ENCODE results near the gene KRT9.
A peak's percentile ranks its signal among the peaks of the same experiment; 100 is the strongest.
"Not testable (repeated sequence)": the region's sequence is repeated elsewhere in the genome, so short reads cannot be mapped to it uniquely, and the experiment has no call there.

KRT9 gene

GRCh38 chr17:41579484-41580243 lies 7.8 kb upstream of the KRT9 start:
- peak; percentile 84 to 94 (median 87) for DNase-seq

GRCh38 chr17:41578971-41579370 lies 7.1 kb upstream of the KRT9 start:
- DNase-seq, result no peak

- no peak for DNase-seq
Measured at GRCh38 chr17:41578538-41578937, 6.7 kb upstream of the KRT9 start.

GRCh38 chr17:41576740-41577139 lies 4.9 kb upstream of the KRT9 start:
- DNase-seq, result not testable (repeated sequence)

GRCh38 chr17:41575336-41575735 lies 3.5 kb upstream of the KRT9 start:
- DNase-seq, result no peak

DNA sequence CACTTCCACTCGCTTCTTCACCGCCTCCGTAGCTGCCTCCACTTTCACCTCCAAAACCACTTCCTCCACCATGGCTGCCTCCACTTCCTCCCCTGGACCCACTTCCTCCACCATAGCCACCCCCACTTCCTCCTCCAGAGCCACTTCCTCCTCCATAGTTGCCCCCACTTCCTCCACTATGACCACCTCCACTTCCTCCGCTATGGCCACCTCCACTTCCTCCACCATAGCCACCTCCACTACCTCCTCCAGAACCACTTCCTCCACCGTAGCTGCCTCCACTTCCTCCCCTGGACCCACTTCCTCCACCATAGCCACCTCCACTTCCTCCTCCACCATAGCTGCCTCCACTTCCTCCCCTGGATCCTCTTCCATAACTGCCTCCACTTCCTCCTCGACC lies 4.5 kb downstream of the KRT9 start:
- DNase-seq, result peak in 1 of 4 experiments; percentile 5

- DNase-seq, result no peak
Measured at GRCh38 chr17:41565338-41565737, 6.5 kb downstream of the KRT9 start.

DNA sequence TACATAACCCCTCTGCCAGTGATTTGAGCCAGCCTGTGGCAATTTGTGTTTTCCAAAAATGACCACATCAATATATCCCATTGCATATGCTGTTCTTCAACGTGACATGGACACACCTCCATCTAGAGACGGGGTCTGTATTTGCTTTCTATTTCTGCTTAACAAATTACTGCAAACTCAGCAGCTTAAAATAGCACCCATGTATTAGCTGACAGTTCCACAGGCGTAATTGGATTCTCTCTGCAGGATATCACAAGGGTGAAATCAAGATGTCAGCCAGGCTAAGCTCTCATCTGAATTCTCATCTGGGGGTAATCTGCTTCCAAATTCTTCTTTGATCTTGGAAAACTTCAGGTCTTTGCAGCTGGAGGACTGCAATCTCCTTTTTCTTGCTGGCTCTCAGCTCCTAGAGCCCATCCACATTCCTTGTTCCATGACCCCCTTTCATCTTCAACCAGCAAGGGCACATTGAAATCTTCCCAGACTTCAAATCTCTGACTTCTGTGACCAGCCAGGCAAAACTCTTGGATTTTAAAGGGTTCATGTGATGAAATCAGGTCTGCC lies 8.2 kb downstream of the KRT9 start:
- DNase-seq, result no peak

- no peak for DNase-seq
Measured at GRCh38 chr17:41561554-41561953, 10.3 kb downstream of the KRT9 start.

GRCh38 chr17:41559548-41559947 lies 12.3 kb downstream of the KRT9 start:
- DNase-seq, result peak in 1 of 4 experiments; percentile 5

DNA sequence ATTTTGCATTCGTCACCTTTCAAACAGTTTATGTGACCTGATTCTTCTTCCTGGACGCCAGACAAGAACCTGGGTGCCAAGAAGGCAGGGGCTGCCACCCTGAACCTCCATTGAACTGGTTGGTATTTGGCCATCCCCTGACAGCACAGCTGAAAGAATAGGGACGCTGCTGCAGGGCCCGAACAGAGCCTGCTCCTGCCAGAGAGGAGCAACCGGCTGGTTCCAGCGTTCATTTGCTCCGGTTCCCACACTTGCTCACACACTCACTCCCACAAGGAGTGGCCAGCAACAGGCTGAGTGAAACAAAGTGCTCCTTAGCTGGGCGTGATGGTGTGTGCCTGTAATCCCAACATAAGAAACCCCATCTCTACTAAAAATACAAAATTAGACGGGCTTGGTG lies 14.9 kb downstream of the KRT9 start:
- DNase-seq, result no peak

- no peak for DNase-seq
Measured at GRCh38 chr17:41556306-41556705, 15.6 kb downstream of the KRT9 start.

- DNase-seq, result peak in 1 of 4 experiments; percentile 11
Measured at GRCh38 chr17:41555105-41555887, 16.6 kb downstream of the KRT9 start.

GRCh38 chr17:41553987-41554680 lies 17.7 kb downstream of the KRT9 start:
- DNase-seq, result no peak

GRCh38 chr17:41553176-41553575 lies 18.7 kb downstream of the KRT9 start:
- DNase-seq, result no peak

- no peak for DNase-seq
Measured at GRCh38 chr17:41552455-41552854, 19.4 kb downstream of the KRT9 start.

GRCh38 chr17:41551365-41551764 lies 20.5 kb downstream of the KRT9 start:
- no peak for DNase-seq

GRCh38 chr17:41549596-41550039 lies 22.2 kb downstream of the KRT9 start:
- DNase-seq, result peak in 1 of 4 experiments; percentile 73

DNA sequence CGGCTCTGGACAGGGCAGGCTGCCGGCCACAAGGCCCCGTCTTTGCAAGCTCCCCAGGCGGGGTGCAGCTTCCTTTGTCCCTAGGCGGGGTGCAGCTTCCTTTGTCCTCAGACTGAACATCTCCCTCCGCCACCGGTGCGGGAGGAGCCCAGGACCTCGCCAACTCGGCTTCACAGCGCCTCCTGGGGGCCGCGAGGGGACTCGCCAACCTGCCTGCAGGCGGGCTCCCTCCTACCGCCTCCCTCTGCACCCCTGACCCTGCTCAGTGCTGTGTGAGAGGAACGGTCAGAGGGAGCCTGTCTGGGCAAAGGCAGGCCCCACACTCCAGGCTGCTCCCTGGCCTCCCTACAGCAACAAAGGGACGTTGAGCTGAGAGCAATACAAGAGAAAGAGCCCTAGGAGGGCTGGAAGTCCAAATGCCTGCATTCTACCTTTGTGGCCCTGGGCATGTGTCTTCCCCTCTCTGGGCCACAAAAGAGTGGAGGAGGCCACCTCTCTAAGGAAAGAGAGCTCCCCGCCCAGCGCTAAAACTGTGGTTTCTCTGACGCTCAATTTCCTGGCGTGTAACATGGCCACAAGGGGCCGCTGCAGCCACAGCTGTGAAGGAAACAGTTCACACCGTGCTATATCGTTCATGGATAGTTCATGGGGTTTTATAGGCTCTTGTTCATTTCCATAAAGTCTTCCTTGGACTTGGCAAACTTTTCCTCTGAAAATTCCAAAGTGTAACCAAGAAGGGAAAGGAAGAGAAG lies 22.8 kb downstream of the KRT9 start:
- DNase-seq, result peak; percentile 81 to 92 (median 88)

DNA sequence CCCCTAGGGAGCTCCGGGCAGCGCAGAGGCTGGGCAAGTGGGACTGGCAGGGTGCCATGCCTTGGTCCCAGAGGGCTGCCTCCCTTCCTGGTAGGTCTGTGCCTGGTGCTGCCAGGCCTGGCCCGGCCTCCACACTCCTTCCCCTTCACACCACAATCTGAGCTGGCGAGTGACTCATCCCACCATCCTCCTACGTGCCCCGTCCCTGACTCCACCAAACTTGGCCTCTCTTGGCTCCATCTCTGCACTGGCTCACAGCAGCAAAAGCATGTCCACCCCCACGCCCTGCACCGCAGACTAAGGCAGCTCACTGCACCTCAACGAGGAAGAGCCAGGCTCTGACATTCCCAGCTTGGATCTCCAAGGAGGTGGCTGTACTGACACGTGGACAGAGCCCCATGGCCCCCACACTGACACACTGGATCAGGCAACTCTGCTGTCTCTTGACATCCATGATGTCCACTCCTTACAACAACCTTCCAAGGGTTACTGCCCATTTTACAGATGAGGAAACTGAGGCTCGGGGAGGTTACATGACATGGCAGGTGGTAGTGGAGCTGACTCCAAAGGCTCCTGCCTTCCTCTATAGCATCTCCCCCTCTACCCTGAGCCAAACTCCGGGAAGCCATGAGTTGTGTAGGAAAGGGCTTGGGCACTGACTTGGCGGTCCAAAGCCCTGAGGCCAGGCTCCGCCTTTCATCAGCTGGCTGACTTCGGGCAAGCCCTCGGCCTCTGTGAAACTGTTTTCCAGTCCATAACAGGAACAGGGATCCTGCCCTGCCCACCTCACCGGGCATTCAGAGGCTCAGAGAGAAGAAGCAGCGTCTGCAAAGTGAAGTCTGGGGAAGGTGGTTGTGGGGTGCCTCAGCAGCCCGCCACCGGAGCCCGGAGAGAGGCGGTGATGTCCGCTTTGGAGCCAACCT lies 23.7 kb downstream of the KRT9 start:
- DNase-seq, result peak; percentile 76 to 87 (median 83)

DNA sequence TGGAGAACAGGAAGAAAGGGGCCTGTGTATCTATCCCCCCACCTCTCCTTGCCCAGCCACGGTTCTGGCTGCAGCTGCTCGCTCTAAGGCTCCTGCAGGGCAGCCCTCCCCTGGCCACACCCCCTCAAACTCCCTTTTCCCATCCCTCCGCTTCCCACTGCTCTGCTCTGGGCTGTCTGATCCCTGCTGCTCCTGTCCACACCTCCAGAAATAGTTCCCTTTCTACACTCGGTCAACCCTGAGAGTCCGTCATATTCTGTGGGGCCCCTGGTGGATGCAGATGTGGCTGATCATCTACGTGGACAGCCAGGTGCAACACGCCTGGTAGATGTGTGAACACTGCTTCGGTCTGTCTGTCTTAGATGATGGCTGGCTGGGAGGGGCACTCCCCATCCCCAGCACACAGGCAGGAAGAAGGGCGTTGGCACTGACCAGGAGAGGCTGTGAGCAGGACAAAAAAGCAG lies 24.4 kb downstream of the KRT9 start:
- no peak for DNase-seq

Data from suppressor macrophage (primary cell).